HepG2 (cell line): ENCODE results near the gene ZNF697. TPM values are rescaled to one million over a fixed set of nuclear protein-coding genes. Genes with fewer than 3 reads are reported as not detected.
A peak's percentile ranks its signal among the peaks of the same experiment; 100 is the strongest.

Experiments
- AFF4 ChIP-seq: sonication (generic); formaldehyde crosslinking; IDR thresholded peaks from 2 replicates; pipeline ENCODE4 v1.4.0; 2020; ENCODE audit warnings: missing genetic modification reagents
- ARNTL ChIP-seq: sonication (generic); formaldehyde crosslinking; IDR thresholded peaks from 2 replicates; pipeline ENCODE4 v1.4.0; 2020; ENCODE audit warnings: mild to moderate bottlenecking, missing genetic modification reagents
- CTCF ChIP-seq: sonication (generic); formaldehyde crosslinking; IDR thresholded peaks from 2 replicates; pipeline ENCODE4 v1.5.0; 2020; ENCODE audit warnings: mild to moderate bottlenecking, missing genetic modification reagents, moderate library complexity
- DBP ChIP-seq: sonication (generic); formaldehyde crosslinking; IDR thresholded peaks from 2 replicates; pipeline ENCODE4 v1.4.0; 2020; ENCODE audit warnings: missing genetic modification reagents; ENCODE audit errors: not compliant biosample characterization
- GATAD2A ChIP-seq: IDR thresholded peaks from 2 replicates; pipeline ENCODE4 v1.6.1; 2016
- GTF2F1 ChIP-seq: fragments of 150-350 bp; IDR thresholded peaks from 2 replicates; pipeline ENCODE4 v1.6.1; 2014; ENCODE audit warnings: low read length
- NCOA2 ChIP-seq: sonication (generic); formaldehyde crosslinking; IDR thresholded peaks from 2 replicates; pipeline ENCODE4 v1.8.0; 2022; ENCODE audit warnings: inconsistent platforms
- PHB2 ChIP-seq: fragments of 450-650 bp; IDR thresholded peaks from 2 replicates; pipeline ENCODE4 v1.6.1; 2018; ENCODE audit not compliant: partially characterized antibody
- RORA ChIP-seq: sonication (generic); formaldehyde crosslinking; IDR thresholded peaks from 2 replicates; pipeline ENCODE4 v1.5.0; 2020; ENCODE audit warnings: mild to moderate bottlenecking, missing genetic modification reagents, moderate library complexity
- TGIF2 ChIP-seq: IDR thresholded peaks from 2 replicates; pipeline ENCODE4 v1.6.1; 2016; ENCODE audit warnings: control low read depth, missing compliant biosample characterization
- ZNF20 ChIP-seq: sonication (generic); formaldehyde crosslinking; IDR thresholded peaks from 2 replicates; pipeline ENCODE4 v1.4.0; 2020; ENCODE audit warnings: mild to moderate bottlenecking, moderate library complexity, missing genetic modification reagents
- ZNF333 ChIP-seq: sonication (generic); formaldehyde crosslinking; IDR thresholded peaks from 2 replicates; pipeline ENCODE4 v1.4.0; 2020; ENCODE audit warnings: mild to moderate bottlenecking, missing genetic modification reagents, borderline replicate concordance
- ZNF570 ChIP-seq: sonication (generic); formaldehyde crosslinking; IDR thresholded peaks from 2 replicates; pipeline ENCODE4 v1.4.0; 2020; ENCODE audit warnings: mild to moderate bottlenecking, missing genetic modification reagents, borderline replicate concordance
- ZNF660 ChIP-seq: sonication (generic); formaldehyde crosslinking; IDR thresholded peaks from 2 replicates; pipeline ENCODE4 v1.5.1; 2020; ENCODE audit warnings: mild to moderate bottlenecking, low read depth, missing genetic modification reagents, borderline replicate concordance
- polyA plus RNA-seq, 8 experiments: library from polyadenylated mRNA; depleted of rRNA in 3 of 8; stranded (reverse) in 7 of 8; unstranded in 1 of 8; fragments of >200 nt; fragmentation: Illumina TruSeq in 4 of 8; extraction: Trizol in 4 of 8; gene quantifications; 2 replicates each; pipeline versions ENCODE4 v1.2.1 to v1.2.3, GENCODE V29; 2011 to 2016; ENCODE audit warnings: low read depth in 4 of 8, missing spikeins in 1 of 8, mixed read lengths in 1 of 8; ENCODE audit not compliant: insufficient read depth in 1 of 8
- total RNA-seq, 5 experiments: library from RNA; depleted of rRNA; stranded (reverse); fragments of >200 nt; fragmentation: Illumina TruSeq; extraction: Trizol; gene quantifications; 2 replicates each; pipeline ENCODE4 v1.2.3, GENCODE V29; 2016; ENCODE audit warnings: low read depth in 1 of 5
- TF ChIP-seq, protein P1 (sequence below): sonication (generic); formaldehyde crosslinking; IDR thresholded peaks from 2 replicates; pipeline ENCODE4 v1.5.0; 2020; ENCODE audit warnings: mild to moderate bottlenecking, missing genetic modification reagents
- TF ChIP-seq, protein P2 (sequence below): sonication (generic); formaldehyde crosslinking; IDR thresholded peaks from 2 replicates; pipeline ENCODE4 v1.8.0; 2022; ENCODE audit warnings: mild to moderate bottlenecking, missing genetic modification reagents, moderate library complexity

Gene ZNF697
- total and polyA plus RNA-seq, 2 of the 13 experiments (the other 11 are each of a cell fraction or from before 2014, with no cell fraction given), result 2.3 to 7.1 TPM

GRCh38 chr1:119631433-119632102 lies 16.5 kb downstream of the ZNF697 start (continued):
- TF ChIP-seq ZNF570, result no peak
- 0 out of 2 replicates have a peak, but pooled peaks have one; percentile 42 for TF ChIP-seq ZNF660 (CRISPR knock-in tag)
- TF ChIP-seq, protein P1, sequence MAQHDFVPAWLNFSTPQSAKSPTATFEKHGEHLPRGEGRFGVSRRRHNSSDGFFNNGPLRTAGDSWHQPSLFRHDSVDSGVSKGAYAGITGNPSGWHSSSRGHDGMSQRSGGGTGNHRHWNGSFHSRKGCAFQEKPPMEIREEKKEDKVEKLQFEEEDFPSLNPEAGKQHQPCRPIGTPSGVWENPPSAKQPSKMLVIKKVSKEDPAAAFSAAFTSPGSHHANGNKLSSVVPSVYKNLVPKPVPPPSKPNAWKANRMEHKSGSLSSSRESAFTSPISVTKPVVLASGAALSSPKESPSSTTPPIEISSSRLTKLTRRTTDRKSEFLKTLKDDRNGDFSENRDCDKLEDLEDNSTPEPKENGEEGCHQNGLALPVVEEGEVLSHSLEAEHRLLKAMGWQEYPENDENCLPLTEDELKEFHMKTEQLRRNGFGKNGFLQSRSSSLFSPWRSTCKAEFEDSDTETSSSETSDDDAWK (CRISPR knock-in tag), result no peak
- TF ChIP-seq ZNF20, result no peak
- peak; percentile 59 for TF ChIP-seq DBP (CRISPR knock-in tag)
- TF ChIP-seq RORA (CRISPR knock-in tag), result no peak
- TF ChIP-seq, protein P2, sequence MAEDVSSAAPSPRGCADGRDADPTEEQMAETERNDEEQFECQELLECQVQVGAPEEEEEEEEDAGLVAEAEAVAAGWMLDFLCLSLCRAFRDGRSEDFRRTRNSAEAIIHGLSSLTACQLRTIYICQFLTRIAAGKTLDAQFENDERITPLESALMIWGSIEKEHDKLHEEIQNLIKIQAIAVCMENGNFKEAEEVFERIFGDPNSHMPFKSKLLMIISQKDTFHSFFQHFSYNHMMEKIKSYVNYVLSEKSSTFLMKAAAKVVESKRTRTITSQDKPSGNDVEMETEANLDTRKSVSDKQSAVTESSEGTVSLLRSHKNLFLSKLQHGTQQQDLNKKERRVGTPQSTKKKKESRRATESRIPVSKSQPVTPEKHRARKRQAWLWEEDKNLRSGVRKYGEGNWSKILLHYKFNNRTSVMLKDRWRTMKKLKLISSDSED (CRISPR knock-in tag), result no peak
- no peak for TF ChIP-seq GATAD2A (CRISPR knock-in tag)
- TF ChIP-seq ARNTL (CRISPR knock-in tag), result peak; percentile 88
- TF ChIP-seq TGIF2 (CRISPR knock-in tag), result peak; percentile 57
- TF ChIP-seq PHB2, result no peak
- TF ChIP-seq CTCF, result 0 out of 2 replicates have a peak, but pooled peaks have one; percentile 5
- TF ChIP-seq GTF2F1, result no peak
- TF ChIP-seq ZNF333 (CRISPR knock-in tag), result 0 out of 2 replicates have a peak, but pooled peaks have one; percentile 69
- TF ChIP-seq AFF4 (CRISPR knock-in tag), result no peak
- no peak for TF ChIP-seq NCOA2 (CRISPR knock-in tag)
